CD4-positive, alpha-beta T cell treated with Interleukin-6 at 100 ng/mL for 8 hours (primary cell): ENCODE measurements around the gene NXPE2.
"Not testable (repeated sequence)": the region's sequence is repeated elsewhere in the genome, so short reads cannot be mapped to it uniquely, and the experiment has no call there.

Experiments
- DNase-seq: peaks from one replicate; pipeline ENCODE4 v3.0.0-alpha.2; 2020; ENCODE audit warnings: mixed read lengths, low spot score

NXPE2 gene

GRCh38 chr11:114678125-114679036 is at the start of gene NXPE2:
NXPE2 (plus strand) TSS chr11:114678527; CDS start chr11:114678576, 49 bp downstream.
- no peak for DNase-seq

DNA sequence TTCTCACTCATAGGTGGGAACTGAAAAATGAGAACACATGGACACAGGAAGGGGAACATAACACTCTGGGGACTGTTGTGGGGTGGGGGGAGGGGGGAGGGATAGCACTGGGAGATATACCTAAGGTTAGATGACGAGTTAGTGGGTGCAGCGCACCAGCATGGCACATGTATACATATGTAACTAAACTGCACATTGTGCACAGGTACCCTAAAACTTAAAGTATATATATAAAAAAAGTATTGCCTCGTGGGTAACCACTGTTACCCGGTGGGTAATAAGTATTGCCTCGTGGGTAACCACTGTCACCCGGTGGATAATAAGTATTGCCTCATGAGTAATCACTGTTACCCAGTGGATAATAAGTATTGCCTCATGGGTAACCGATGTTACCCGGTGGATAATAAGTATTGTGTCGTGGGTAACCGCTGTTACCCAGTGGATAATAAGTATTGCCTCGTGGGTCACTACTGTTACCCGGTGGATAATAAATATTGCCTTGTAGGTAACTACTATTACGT is 46.8 kb upstream of the NXPE2 start:
- not testable (repeated sequence) for DNase-seq

GRCh38 chr11:114639440-114639839 is 38.9 kb upstream of the NXPE2 start:
- DNase-seq: not testable (repeated sequence)

GRCh38 chr11:114650661-114651060 is 27.7 kb upstream of the NXPE2 start:
- no peak for DNase-seq

DNA sequence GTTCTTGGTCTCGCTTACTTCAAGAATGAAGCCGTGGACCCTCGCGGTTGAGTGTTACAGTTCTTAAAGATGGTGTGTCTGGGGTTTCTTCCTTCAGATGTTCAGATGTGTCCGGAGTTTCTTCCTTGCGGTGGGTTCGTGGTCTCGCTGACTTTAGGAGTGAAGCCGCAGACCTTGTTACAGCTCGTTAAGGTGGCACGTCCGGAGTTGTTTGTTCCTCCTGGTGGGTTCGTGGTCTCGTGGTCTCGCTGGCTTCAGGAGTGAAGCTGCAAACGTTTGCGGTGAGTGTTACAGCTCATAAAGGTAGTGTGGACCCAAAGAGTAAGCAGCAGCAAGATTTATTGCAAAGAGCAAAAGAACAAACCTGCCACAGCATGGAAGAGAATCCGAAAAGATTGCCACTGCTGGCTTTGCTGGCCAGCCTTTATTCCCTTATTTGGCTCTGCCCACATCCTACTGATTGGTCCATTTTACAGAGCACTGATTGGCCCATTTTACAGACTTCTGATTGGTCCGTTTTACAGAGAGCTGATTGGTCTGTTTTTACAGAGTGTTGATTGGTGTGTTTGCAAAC is 27.1 kb upstream of the NXPE2 start:
- no peak for DNase-seq

DNA sequence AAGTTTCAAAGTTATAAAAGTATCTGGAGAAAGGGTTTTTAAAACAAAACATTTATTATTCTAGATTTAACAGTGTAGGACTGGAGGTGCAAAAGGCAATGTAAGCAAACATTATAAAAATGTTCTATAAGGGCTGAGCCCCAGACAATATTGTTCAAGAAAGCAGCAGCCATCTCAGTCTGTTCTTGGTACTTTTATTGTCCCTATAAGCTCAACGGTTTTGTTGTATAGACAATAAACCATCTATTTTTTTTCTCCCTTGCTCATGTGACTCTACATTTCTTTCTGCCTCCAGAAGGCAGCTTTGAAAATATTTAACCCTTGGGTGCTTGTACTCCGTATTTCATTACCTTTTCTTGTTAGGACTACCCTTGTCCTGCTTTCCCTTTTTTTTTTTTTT is 25.2 kb upstream of the NXPE2 start:
- DNase-seq: no peak

DNA sequence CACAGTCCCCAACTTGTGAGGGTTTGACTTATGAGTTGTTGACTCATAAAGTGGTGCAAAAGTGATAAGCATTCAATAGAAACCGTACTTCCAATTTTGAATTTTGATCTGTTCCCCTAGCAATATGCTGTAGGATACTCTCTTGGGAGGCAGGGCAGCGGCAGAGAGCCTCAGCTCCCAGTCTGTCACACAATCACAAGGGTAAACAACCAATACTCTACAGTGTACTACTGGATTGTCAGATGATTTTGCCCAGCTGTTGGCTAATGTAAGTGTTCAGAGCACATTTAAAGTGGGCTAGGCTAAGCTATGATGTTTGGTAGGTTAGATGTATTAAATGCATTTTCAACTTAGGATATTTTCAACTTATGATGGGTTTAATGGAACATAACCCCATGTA is 13.7 kb upstream of the NXPE2 start:
- no peak for DNase-seq

- DNase-seq: no peak
These were observed 11.6 kb upstream of the NXPE2 start for GRCh38 chr11:114666760-114667159.

DNA sequence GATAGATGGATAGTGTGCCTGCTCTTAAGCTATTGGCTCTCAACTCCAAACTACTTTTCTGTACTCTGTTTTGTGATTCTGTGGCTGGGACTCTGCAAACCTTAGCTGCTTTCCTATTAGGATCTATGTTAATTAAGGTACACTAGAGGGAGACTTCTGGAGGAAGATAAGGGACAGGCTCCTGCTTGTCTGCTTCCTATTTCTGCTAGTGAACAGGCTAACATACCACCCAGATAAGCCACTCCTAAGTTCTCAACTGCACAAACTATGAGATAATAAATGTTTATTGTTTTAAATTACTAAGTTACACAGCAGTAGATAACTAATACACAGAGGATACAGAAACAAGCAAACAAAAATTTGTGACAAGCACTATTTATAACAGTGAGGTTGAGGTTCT is 10.2 kb upstream of the NXPE2 start:
- no peak for DNase-seq

GRCh38 chr11:114673661-114674060 is 4.7 kb upstream of the NXPE2 start:
- DNase-seq: no peak

DNA sequence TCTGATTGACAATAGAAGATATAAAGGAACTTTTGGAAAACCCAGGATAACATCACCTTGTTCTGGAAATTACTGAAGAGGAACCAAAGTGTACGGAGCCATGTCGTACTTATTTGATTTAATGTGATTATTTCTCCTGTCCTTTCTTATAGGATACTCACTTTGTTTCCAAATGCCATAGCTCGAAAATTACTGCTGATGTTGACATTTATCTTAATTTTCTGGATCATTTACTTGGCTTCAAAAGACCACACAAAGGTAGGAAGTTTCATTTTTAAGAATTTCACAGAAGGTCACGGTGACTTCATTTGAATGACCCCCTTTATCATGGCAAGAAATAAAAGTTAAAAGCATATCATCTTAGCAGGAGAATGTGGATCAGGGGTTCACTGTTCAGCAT is 1.2 kb downstream of the NXPE2 start:
- no peak for DNase-seq

DNA sequence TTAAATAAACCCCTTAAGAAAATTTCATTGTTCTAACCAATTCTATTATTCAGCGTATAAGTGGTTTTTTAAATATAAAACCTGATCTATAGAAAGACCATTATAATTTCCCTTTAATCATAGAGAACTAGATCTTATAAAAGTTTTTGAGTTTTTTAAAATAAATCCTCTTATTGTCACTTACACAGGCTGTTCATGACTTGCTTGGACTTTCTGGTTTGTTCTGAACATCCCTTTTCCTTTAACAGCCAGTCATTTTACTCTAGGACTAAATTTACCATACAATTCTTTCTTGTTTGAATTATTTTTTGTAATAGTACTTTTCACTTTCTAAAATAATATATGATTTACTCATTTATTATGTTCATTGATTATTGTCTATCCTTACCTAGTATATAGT is 4.7 kb downstream of the NXPE2 start:
- no peak for DNase-seq

DNA sequence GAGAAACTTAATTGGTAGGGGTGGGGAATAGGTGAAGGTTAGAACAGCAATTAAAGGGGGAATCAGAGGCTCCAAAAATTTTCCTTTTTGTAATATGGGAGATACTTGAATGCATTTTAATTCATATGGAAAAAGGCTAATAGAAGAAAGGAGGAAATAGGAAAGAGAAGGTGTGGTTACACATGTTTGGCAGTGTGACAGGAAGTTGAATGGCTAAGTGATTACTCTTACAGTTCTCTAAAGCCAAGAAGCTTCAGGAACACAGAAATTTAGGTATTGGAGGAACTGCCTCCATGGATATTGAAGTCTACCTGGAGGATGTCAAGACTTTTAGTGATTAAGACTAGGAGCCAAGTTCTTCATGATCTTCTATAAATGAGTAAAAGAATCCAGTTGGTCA is 6.3 kb downstream of the NXPE2 start:
- DNase-seq: no peak

- DNase-seq: no peak
These were observed 6.8 kb downstream of the NXPE2 start for GRCh38 chr11:114685097-114685496.

- DNase-seq: no peak
These were observed 27.1 kb downstream of the NXPE2 start for GRCh38 chr11:114705280-114706024.

DNA sequence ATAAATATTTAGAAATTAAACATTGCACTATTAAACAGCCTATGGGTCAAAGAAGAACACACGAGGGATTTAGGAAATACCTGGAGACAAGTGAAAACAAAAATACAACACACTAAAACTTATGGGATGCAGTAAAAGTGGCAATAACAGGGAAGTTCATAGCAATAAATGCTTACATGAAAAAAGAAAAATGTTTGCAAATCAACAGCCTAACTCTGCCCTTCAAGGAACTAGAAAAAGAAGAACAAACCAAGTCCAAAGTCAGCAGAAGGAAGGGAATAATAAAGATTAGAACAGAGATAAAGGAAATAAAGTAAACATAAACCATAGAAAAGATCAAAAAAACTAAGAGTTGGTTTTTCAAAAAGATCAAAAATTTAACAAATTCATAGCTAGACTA is 31.6 kb downstream of the NXPE2 start:
- DNase-seq: no peak

- no peak for DNase-seq
These were observed 35.4 kb downstream of the NXPE2 start for GRCh38 chr11:114713756-114714155.

DNA sequence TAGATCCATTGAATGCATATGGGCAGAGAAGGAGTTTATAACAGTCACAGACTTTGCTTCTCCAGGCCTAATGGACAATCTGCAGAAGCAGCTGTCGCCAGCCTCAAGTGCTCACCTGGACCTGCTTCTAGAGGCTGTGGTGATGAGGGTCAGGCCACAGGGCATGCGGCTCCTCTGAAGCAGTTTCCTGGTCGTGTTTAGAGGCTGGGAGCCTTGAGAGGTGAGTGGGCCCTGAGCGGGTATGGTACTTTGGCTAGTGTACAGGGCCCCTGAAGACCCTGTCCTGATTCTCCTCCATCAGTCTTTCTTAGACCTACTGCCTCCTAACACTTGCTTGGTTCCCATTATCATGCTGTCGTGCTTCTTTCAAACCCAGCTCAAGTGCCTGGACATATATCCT is 41.2 kb downstream of the NXPE2 start:
- DNase-seq: no peak

DNA sequence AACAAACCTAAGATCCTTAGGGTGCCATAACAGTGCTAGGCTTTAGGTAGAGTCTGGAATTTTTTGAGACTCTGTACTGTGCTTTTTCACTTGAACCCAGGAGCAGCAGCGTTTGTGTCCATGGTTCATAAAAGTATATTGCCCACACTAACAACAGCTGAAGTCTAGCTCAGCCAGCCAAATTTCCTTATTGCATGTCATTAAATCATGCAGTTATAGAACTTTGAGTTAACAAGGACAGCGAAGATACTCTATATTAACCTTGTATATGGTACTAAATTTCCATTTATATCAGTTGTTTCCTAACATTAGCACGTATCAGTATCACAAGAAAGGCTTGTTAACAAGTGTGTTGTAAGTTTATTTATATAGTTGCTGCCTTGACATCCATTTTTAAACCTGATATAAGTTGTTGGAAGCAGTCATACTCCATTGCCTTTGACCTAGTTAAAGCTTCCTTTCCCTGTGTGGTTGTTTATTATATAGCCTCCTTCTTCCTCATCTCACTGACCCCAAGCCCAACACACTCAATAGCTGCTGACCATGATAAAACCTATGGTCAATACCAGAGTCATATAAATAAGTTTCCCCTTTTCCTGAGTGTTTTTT is 46.7 kb downstream of the NXPE2 start:
- DNase-seq: no peak

- no peak for DNase-seq
These were observed 47.3 kb downstream of the NXPE2 start for GRCh38 chr11:114725623-114726022.

DNA sequence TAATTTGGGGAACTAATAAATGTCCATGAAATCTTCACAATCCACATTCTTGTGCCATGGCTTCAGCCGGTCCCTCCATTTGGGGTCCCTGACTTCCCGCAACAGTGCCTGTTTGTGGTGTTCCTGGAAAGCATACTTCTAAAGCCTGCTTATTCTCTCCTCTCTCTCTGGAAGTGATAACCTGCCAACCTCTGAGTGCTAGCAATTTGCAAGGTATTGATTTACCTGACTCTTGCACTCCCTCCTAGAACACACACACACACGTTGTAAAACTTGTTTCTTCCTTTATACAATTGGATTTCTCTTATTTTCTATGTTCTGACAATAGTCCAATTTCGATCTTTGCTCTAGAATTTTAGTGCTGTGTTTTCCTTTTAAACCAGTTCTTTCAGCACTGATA is 58.5 kb downstream of the NXPE2 start:
- no peak for DNase-seq

GRCh38 chr11:114738954-114739353 is 60.6 kb downstream of the NXPE2 start:
- no peak for DNase-seq
